OCI-LY1 (cell line): Measurements from ENCODE around the gene REXO1.

Source experiments
- H2AFZ ChIP-seq: fragments of 200-600 bp; sonication (generic), shearing (Covaris generic); 2 replicates; pipeline ENCODE4 v1.6.0; 2014; ENCODE audit warnings: antibody characterized with exemption, mild to moderate bottlenecking, low read length
- H3F3A ChIP-seq: fragments of 200-600 bp; sonication (generic), shearing (Covaris generic); 2 replicates; pipeline ENCODE4 v1.6.0; 2014; ENCODE audit warnings: mild to moderate bottlenecking, antibody characterized with exemption, low read length, moderate library complexity; ENCODE audit not compliant: insufficient read depth
- H3K27ac ChIP-seq: fragments of 200-600 bp; sonication (generic); 2 replicates; pipeline ENCODE4 v1.5.1; 2014; ENCODE audit warnings: low read length, mixed run types, mild to moderate bottlenecking, low read depth; ENCODE audit not compliant: poor library complexity, severe bottlenecking
- H3K27me3 ChIP-seq: fragments of 200-600 bp; sonication (generic); 2 replicates; pipeline ENCODE4 v1.6.0; 2014; ENCODE audit warnings: antibody characterized with exemption, mild to moderate bottlenecking, low read length, moderate library complexity; ENCODE audit not compliant: insufficient read depth
- H3K36me3 ChIP-seq: fragments of 200-600 bp; sonication (generic); 2 replicates; pipeline ENCODE4 v1.6.1; 2014; ENCODE audit warnings: mild to moderate bottlenecking, antibody characterized with exemption, low read length, moderate library complexity, mixed read lengths; ENCODE audit not compliant: insufficient read depth
- H3K4me1 ChIP-seq: fragments of 200-600 bp; sonication (generic); 2 replicates; pipeline ENCODE4 v1.5.1; 2014; ENCODE audit warnings: mild to moderate bottlenecking, low read length, moderate library complexity; ENCODE audit not compliant: insufficient read depth, severe bottlenecking
- H3K4me2 ChIP-seq: fragments of 200-600 bp; sonication (generic), shearing (Covaris generic); 2 replicates; pipeline ENCODE4 v1.6.1; 2014; ENCODE audit warnings: low read length
- H3K4me3 ChIP-seq: fragments of 200-600 bp; sonication (generic); 2 replicates; pipeline ENCODE4 v1.5.1; 2014; ENCODE audit warnings: low read length, low read depth, mild to moderate bottlenecking, mixed read lengths; ENCODE audit not compliant: poor library complexity, severe bottlenecking
- H3K79me2 ChIP-seq: fragments of 200-600 bp; shearing (Covaris generic); 2 replicates; pipeline ENCODE4 v1.6.1; 2016; ENCODE audit warnings: mixed run types, low read length, mixed read lengths; ENCODE audit not compliant: insufficient read depth
- H3K9ac ChIP-seq: fragments of 200-600 bp; sonication (generic), shearing (Covaris generic); 2 replicates; pipeline ENCODE4 v1.6.1; 2014; ENCODE audit warnings: mild to moderate bottlenecking, low read length, mixed read lengths
- H3K9me2 ChIP-seq: fragments of 200-600 bp; sonication (generic), shearing (Covaris generic); 2 replicates; pipeline ENCODE4 v1.6.1; 2014; ENCODE audit warnings: low read depth, mild to moderate bottlenecking, low read length, mixed read lengths
- H3K9me3 ChIP-seq: fragments of 200-600 bp; shearing (Covaris generic); 2 replicates; pipeline ENCODE4 v1.6.1; 2014; ENCODE audit warnings: low read length, mixed read lengths
- H4K20me1 ChIP-seq: fragments of 200-600 bp; sonication (generic), shearing (Covaris generic); 2 replicates; pipeline ENCODE4 v1.6.0; 2016; ENCODE audit warnings: mild to moderate bottlenecking, low read length; ENCODE audit not compliant: insufficient read depth
- CTCF ChIP-seq: fragments of 200-600 bp; sonication (generic), shearing (Covaris generic); IDR thresholded peaks from 2 replicates; pipeline ENCODE4 v1.5.1; 2017; ENCODE audit warnings: mild to moderate bottlenecking, antibody characterized with exemption, low read length, moderate library complexity, mixed read lengths
- EZH2 ChIP-seq: fragments of 200-600 bp; sonication (generic), shearing (Covaris generic); IDR thresholded peaks from 2 replicates; pipeline ENCODE4 v1.8.0; 2017; ENCODE audit warnings: borderline replicate concordance, mixed run types, mild to moderate bottlenecking, antibody characterized with exemption, low read length, moderate library complexity, mixed read lengths

Gene REXO1

DNA sequence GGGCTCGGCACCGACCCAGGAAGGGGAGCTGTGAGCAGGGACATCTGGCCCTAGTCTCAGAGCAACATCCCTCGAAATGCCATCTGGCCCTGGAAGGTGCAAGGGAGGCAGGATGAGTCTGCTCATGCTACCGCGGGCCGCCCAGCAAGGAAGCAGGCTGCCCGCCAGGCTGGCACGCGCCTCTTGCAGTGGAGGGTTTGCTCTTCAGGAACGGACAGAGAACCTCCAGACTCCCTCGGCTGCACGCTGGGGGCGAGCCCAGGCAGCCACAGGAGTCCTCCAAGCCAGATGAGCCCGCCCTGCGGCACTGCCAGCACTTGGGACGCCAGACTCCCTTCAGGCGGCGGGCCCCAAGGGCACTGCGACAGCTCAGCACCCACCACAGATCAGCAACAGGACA is 26.1 kb downstream of the REXO1 start:
- Histone ChIP-seq H2AFZ (no peak overlapping the region), H3K79me2 (no peaks in the 10 kb centered on the region), H3K4me1 (peaks cover 14% of the 10 kb centered on the region), H3K4me3 (no peak overlapping the region), H4K20me1 (no peaks in the 10 kb centered on the region), H3K9ac (no peak overlapping the region), H3K36me3 (peaks cover 78% of the 10 kb centered on the region), H3F3A (no peaks in the 10 kb centered on the region), H3K4me2 (no peak overlapping the region), H3K27me3 (no peaks in the 10 kb centered on the region), H3K9me3 (no peaks in the 10 kb centered on the region), H3K9me2 (no peaks in the 10 kb centered on the region), H3K27ac (no peak overlapping the region)
- TF ChIP-seq CTCF (no peak), EZH2 (no peak)

GRCh38 chr19:1819341-1820255 is 28.7 kb downstream of the REXO1 start:
- Histone ChIP-seq H3K9ac (no peak overlapping the region), H3K27me3 (no peaks in the 10 kb centered on the region), H3K36me3 (peaks cover 88% of the 10 kb centered on the region), H3K79me2 (no peaks in the 10 kb centered on the region), H2AFZ (no peak overlapping the region), H3K9me3 (no peaks in the 10 kb centered on the region), H3F3A (no peaks in the 10 kb centered on the region), H4K20me1 (no peaks in the 10 kb centered on the region), H3K4me3 (no peak overlapping the region), H3K9me2 (no peaks in the 10 kb centered on the region), H3K27ac (no peak overlapping the region), H3K4me2 (no peak overlapping the region), H3K4me1 (no peaks in the 10 kb centered on the region)
- no peak for TF ChIP-seq CTCF
- no peak for TF ChIP-seq EZH2

DNA sequence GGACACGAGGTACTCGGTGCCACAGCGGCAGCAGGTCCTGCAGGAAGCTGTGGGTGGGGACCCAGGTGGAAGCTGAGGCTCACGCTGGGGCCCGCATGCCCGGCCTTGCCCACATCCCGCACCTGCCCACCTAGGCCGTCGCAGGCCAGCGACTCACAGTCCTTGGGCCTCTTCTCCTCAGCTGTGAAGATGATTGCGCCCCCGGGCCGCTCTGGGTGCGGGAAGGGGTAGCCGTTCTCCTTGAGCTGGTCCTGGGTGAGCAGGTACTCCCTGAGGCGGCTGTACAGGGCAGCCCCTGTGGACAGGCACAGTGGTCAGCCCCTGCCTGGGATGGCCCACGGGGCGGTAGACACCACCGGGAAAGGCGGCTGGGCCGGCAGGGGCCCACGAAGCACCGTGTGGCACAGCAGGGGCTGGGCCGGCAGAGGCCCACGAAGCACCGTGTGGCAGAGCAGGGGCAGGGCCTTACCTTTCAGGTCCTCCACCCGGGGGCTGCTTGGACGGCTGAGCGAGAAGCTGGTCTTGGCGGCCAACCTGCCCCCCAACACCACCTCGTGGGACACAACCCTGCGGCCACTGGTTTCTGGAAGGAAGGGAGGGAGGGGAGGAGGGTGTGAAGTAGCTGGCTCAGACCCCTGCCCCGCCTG is 29.6 kb downstream of the REXO1 start:
- Histone ChIP-seq H4K20me1 (no peaks in the 10 kb centered on the region), H3K9me2 (no peaks in the 10 kb centered on the region), H2AFZ (no peak overlapping the region), H3F3A (no peaks in the 10 kb centered on the region), H3K36me3 (peaks cover 82% of the 10 kb centered on the region), H3K4me1 (peaks cover under 1% of the 10 kb centered on the region), H3K27ac (no peak overlapping the region), H3K4me3 (no peak overlapping the region), H3K9me3 (no peaks in the 10 kb centered on the region), H3K4me2 (no peak overlapping the region), H3K27me3 (no peaks in the 10 kb centered on the region), H3K9ac (no peak overlapping the region), H3K79me2 (no peaks in the 10 kb centered on the region)
- TF ChIP-seq EZH2 = no peak
